Thoracic aorta (tissue), 2 donors: ENCODE data around the gene PLXNA2. TPM values are rescaled to one million over a fixed set of nuclear protein-coding genes. Genes with fewer than 3 reads are reported as not detected.

Source experiments
- ATAC-seq: fragments of 150-250 bp; one replicate; pipeline ENCODE4 v1.8.0; 2017; ENCODE audit warnings: low read depth; ENCODE audit not compliant: insufficient number of reproducible peaks, low FRiP score
- DNase-seq: peaks from one replicate; pipeline ENCODE4 v3.0.0-alpha.2; 2020; ENCODE audit warnings: low spot score
- H3K27ac ChIP-seq, 2 donors: fragments of 200-600 bp; sonication (generic); 1 replicate in 1 of 2; 2 replicates in 1 of 2; pipeline ENCODE4 v1.5.1; 2016; ENCODE audit warnings: mild to moderate bottlenecking in 2 of 2, moderate library complexity in 2 of 2
- H3K27me3 ChIP-seq: fragments of 200-600 bp; sonication (generic); replicated peaks from 2 replicates; pipeline ENCODE4 v1.6.0; 2016; ENCODE audit warnings: mild to moderate bottlenecking; ENCODE audit not compliant: insufficient read depth
- H3K36me3 ChIP-seq: fragments of 200-600 bp; sonication (generic); one replicate; pipeline ENCODE4 v1.5.1; 2016
- H3K4me1 ChIP-seq, 2 donors: fragments of 200-600 bp; sonication (generic); 1 replicate in 1 of 2; 2 replicates in 1 of 2; pipeline versions ENCODE4 v1.5.1 to v1.6.0; 2016; ENCODE audit warnings: low read depth in 2 of 2, mild to moderate bottlenecking in 1 of 2; ENCODE audit not compliant: control insufficient read depth in 1 of 2
- H3K4me3 ChIP-seq: fragments of 200-600 bp; sonication (generic); 2 replicates; pipeline ENCODE4 v1.5.1; 2016; ENCODE audit warnings: mild to moderate bottlenecking
- H3K9me3 ChIP-seq: fragments of 200-600 bp; sonication (generic); 2 replicates; pipeline ENCODE4 v1.5.1; 2016
- total RNA-seq, 2 donors: library from RNA; depleted of rRNA; stranded (reverse); fragments of >200 nt; gene quantifications; one replicate each; pipeline versions ENCODE4 v1.1.0 to v1.2.3, GENCODE V29; 2016
- TF ChIP-seq, protein P1 (sequence below): fragments of 200-600 bp; sonication (generic); IDR thresholded peaks from one replicate; pipeline ENCODE4 v1.5.1; 2019; ENCODE audit warnings: antibody characterized with exemption

PLXNA2 gene
- total RNA-seq, 2 donors from 2014 or later = 30.2 to 62.2 TPM

DNA sequence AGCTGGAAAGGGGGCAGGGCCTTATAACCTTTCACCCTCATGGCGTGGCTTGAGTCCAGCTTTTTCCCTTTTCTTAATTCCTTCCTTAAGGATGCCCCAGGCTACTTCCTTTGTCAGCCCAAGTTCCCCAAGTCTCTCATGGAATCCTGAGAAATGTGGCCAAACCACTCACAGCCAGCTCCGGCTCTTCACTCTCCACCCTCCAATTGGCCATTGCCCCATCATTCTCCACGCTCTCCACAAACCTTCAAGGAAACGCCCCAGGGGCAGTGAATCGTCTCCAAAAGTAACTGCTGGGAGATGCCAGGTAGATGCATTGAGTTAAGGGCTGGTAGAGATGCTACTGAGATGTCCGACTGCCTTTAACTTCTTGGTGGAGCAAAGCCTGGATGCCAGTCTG lies 219.8 kb downstream of the PLXNA2 start:
- ATAC-seq = no peak
- Histone ChIP-seq H3K27me3 (no peaks in the 10 kb centered on the region), H3K27ac (peak overlapping the region in 1 of 2 donors; percentile 11), H3K4me3 (no peak overlapping the region), H3K9me3 (no peaks in the 10 kb centered on the region), H3K4me1 (peaks cover 5 to 28% of the 10 kb centered on the region in 2 donors), H3K36me3 (peaks cover 19% of the 10 kb centered on the region)
- no peak for DNase-seq
- TF ChIP-seq, protein P1, sequence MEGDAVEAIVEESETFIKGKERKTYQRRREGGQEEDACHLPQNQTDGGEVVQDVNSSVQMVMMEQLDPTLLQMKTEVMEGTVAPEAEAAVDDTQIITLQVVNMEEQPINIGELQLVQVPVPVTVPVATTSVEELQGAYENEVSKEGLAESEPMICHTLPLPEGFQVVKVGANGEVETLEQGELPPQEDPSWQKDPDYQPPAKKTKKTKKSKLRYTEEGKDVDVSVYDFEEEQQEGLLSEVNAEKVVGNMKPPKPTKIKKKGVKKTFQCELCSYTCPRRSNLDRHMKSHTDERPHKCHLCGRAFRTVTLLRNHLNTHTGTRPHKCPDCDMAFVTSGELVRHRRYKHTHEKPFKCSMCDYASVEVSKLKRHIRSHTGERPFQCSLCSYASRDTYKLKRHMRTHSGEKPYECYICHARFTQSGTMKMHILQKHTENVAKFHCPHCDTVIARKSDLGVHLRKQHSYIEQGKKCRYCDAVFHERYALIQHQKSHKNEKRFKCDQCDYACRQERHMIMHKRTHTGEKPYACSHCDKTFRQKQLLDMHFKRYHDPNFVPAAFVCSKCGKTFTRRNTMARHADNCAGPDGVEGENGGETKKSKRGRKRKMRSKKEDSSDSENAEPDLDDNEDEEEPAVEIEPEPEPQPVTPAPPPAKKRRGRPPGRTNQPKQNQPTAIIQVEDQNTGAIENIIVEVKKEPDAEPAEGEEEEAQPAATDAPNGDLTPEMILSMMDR = no peak

- TF ChIP-seq, protein P1 = no peak
- H3K9me3 ChIP-seq = no peaks in the 10 kb centered on the region
- no peak overlapping the region for H3K4me3 ChIP-seq
Observed at GRCh38 chr1:208019257-208019656, 224.9 kb downstream of the PLXNA2 start.

GRCh38 chr1:208015255-208015654 lies 228.9 kb downstream of the PLXNA2 start:
- no peaks in the 10 kb centered on the region for H3K36me3 ChIP-seq
- no peak overlapping the region for H3K4me3 ChIP-seq
- ATAC-seq = no peak
- H3K27ac ChIP-seq = no peak overlapping the region
- no peaks in the 10 kb centered on the region for H3K27me3 ChIP-seq
- DNase-seq = no peak
- no peaks in the 10 kb centered on the region for H3K4me1 ChIP-seq
- no peaks in the 10 kb centered on the region for H3K9me3 ChIP-seq
- TF ChIP-seq, protein P1 = no peak

More at GRCh38 chr1:208019257-208019656, 224.9 kb downstream of the PLXNA2 start:
- no peaks in the 10 kb centered on the region for H3K36me3 ChIP-seq
- H3K27me3 ChIP-seq = no peaks in the 10 kb centered on the region
- no peak for DNase-seq
- H3K27ac ChIP-seq = no peak overlapping the region
- ATAC-seq = no peak
- H3K4me1 ChIP-seq = peaks cover 3 to 9% of the 10 kb centered on the region in 2 donors

DNA sequence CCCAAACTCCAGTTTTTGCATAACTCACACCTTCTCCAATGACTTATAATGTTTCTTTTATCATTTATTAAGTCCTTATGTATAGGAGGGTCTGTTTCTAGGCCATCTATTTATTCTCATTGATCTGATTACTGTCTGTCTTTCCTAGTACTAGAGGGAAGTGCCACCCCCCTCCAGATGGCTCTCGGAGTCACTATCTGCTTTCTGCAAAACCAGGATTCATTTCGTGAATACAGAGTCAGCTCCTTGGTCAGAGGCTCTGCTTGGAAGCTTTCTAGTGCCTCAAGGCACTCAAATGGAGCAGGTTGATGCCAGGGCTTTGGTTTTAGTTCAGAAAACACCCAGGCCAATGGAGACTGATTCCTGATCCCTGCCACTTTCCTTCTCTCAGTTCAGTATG lies 231.0 kb downstream of the PLXNA2 start:
- Histone ChIP-seq H3K4me1 (no peaks in the 10 kb centered on the region), H3K36me3 (no peaks in the 10 kb centered on the region), H3K27me3 (no peaks in the 10 kb centered on the region), H3K9me3 (no peaks in the 10 kb centered on the region), H3K4me3 (no peak overlapping the region), H3K27ac (no peak overlapping the region)
- TF ChIP-seq, protein P1 = no peak
- ATAC-seq = no peak
- DNase-seq = no peak

DNA sequence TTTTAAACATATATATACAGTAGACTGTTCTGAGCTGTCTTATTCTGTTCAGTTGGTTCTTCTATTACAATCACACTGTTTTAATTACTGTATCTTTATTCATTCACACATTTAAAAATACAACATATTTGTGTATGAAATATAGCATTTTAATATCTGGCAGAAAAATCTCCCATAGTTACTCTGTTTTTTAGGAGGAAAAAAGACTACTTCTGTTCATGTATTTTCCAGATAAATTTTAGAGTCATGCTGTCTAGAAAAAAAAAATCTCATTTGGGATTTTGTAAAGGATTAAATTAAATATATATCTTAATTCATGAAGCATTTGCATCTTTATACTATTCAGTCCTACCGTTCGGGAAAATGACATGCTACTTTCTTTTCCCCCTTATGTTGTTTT lies 231.5 kb downstream of the PLXNA2 start:
- H3K27me3 ChIP-seq = no peaks in the 10 kb centered on the region
- H3K36me3 ChIP-seq = no peaks in the 10 kb centered on the region
- no peaks in the 10 kb centered on the region for H3K9me3 ChIP-seq
- H3K27ac ChIP-seq = no peak overlapping the region
- no peak overlapping the region for H3K4me3 ChIP-seq
- TF ChIP-seq, protein P1 = no peak
- H3K4me1 ChIP-seq = no peaks in the 10 kb centered on the region
- DNase-seq (no peak), ATAC-seq (no peak)
